Measurements from ENCODE around the gene FCSK.

The FCSK gene

GRCh38 chr16:70474320-70475053, 20.1 kb downstream of the FCSK start:
- H3K4me3 ChIP-seq (ENCODE audit: insufficient read depth, low read length, poor library complexity, severe bottlenecking) = no peak overlapping the region
- H3K4me2 ChIP-seq (ENCODE audit: low read depth, low read length, poor library complexity, severe bottlenecking) = no peak overlapping the region
- no peaks in the 10 kb centered on the region for H3K36me3 ChIP-seq (ENCODE audit: low read length)
- no peak overlapping the region for H3K27ac ChIP-seq (ENCODE audit: low read depth, low read length)
- no peaks in the 10 kb centered on the region for H3K79me2 ChIP-seq (ENCODE audit: insufficient read depth, low read length)
- no peak overlapping the region for H2AFZ ChIP-seq (ENCODE audit: low read depth, low read length, severe bottlenecking)
- TF ChIP-seq CTCF (IDR thresholded peaks at IDR 0.05; ENCODE audit: insufficient read depth, low read length, poor library complexity, severe bottlenecking) = no peak
- no peak for TF ChIP-seq EZH2phosphoT487 (conservative IDR thresholded peaks at IDR 0.05; ENCODE audit: low read length)
- H4K20me1 ChIP-seq (ENCODE audit: low read depth, low read length) = no peaks in the 10 kb centered on the region
- no peaks in the 10 kb centered on the region for H3K27me3 ChIP-seq (ENCODE audit: low read length)
- H3K9me3 ChIP-seq (ENCODE audit: insufficient read depth, low read length) = no peaks in the 10 kb centered on the region
- no peaks in the 10 kb centered on the region for H3F3A ChIP-seq (ENCODE audit: insufficient read depth)
- H3K9ac ChIP-seq (ENCODE audit: low read length) = no peak overlapping the region
- H3K9me2 ChIP-seq (replicated peaks; ENCODE audit: insufficient read depth, low read length) = no peaks in the 10 kb centered on the region

- Histone ChIP-seq H3K4me3 (ENCODE audit: insufficient read depth, low read length, poor library complexity, severe bottlenecking) (no peak overlapping the region), H3K9me2 (replicated peaks; ENCODE audit: insufficient read depth, low read length) (no peaks in the 10 kb centered on the region), H3K27ac (ENCODE audit: low read depth, low read length) (no peak overlapping the region), H3K79me2 (ENCODE audit: insufficient read depth, low read length) (no peaks in the 10 kb centered on the region), H3K9me3 (ENCODE audit: insufficient read depth, low read length) (no peaks in the 10 kb centered on the region), H4K20me1 (ENCODE audit: low read depth, low read length) (no peaks in the 10 kb centered on the region), H3K36me3 (ENCODE audit: low read length) (no peaks in the 10 kb centered on the region), H3K9ac (ENCODE audit: low read length) (no peak overlapping the region), H2AFZ (ENCODE audit: low read depth, low read length, severe bottlenecking) (no peak overlapping the region), H3K4me2 (ENCODE audit: low read depth, low read length, poor library complexity, severe bottlenecking) (no peak overlapping the region), H3F3A (ENCODE audit: insufficient read depth) (no peaks in the 10 kb centered on the region), H3K27me3 (ENCODE audit: low read length) (no peaks in the 10 kb centered on the region)
- TF ChIP-seq CTCF (IDR thresholded peaks at IDR 0.05; ENCODE audit: insufficient read depth, low read length, poor library complexity, severe bottlenecking) (no peak), EZH2phosphoT487 (conservative IDR thresholded peaks at IDR 0.05; ENCODE audit: low read length) (no peak)
Observed at GRCh38 chr16:70475054-70475871, 20.9 kb downstream of the FCSK start.

GRCh38 chr16:70476272-70477020, 22.1 kb downstream of the FCSK start:
- no peak overlapping the region for H3K4me2 ChIP-seq (ENCODE audit: low read depth, low read length, poor library complexity, severe bottlenecking)

More at GRCh38 chr16:70476272-70477020, 22.1 kb downstream of the FCSK start:
- no peaks in the 10 kb centered on the region for H3K9me3 ChIP-seq (ENCODE audit: insufficient read depth, low read length)
- H4K20me1 ChIP-seq (ENCODE audit: low read depth, low read length) = no peaks in the 10 kb centered on the region
- H3F3A ChIP-seq (ENCODE audit: insufficient read depth) = no peaks in the 10 kb centered on the region
- TF ChIP-seq EZH2phosphoT487 (conservative IDR thresholded peaks at IDR 0.05; ENCODE audit: low read length) (no peak), CTCF (IDR thresholded peaks at IDR 0.05; ENCODE audit: insufficient read depth, low read length, poor library complexity, severe bottlenecking) (no peak)
- H3K79me2 ChIP-seq (ENCODE audit: insufficient read depth, low read length) = no peaks in the 10 kb centered on the region
- H2AFZ ChIP-seq (ENCODE audit: low read depth, low read length, severe bottlenecking) = no peak overlapping the region
- no peaks in the 10 kb centered on the region for H3K9me2 ChIP-seq (replicated peaks; ENCODE audit: insufficient read depth, low read length)
- H3K36me3 ChIP-seq (ENCODE audit: low read length) = no peaks in the 10 kb centered on the region
- H3K4me3 ChIP-seq (ENCODE audit: insufficient read depth, low read length, poor library complexity, severe bottlenecking) = no peak overlapping the region
- no peaks in the 10 kb centered on the region for H3K27me3 ChIP-seq (ENCODE audit: low read length)
- no peak overlapping the region for H3K9ac ChIP-seq (ENCODE audit: low read length)
- H3K27ac ChIP-seq (ENCODE audit: low read depth, low read length) = no peak overlapping the region

All from SU-DHL-6 (cell line).